Measurements from ENCODE around the gene TGM2. TPM values are rescaled to one million over a fixed set of nuclear protein-coding genes. Genes with fewer than 3 reads are reported as not detected.
"Not testable (repeated sequence)": the region's sequence is repeated elsewhere in the genome, so short reads cannot be mapped to it uniquely, and the experiment has no call there.

The TGM2 gene
- total and polyA plus RNA-seq, 10 donors, result 9.3 to 167 (median 69.8) TPM

- H3K27me3 ChIP-seq (replicated peaks in 1 of 7), result no peaks in the 10 kb centered on the region
- intact Hi-C loops (cut with DNase I; ENCODE audit: low total_unique reads), result no loop called here
- 76 to 100% (median 89%) methylated on average over 3 of the region's 3 CpGs for WGBS, 5 donors
- TF ChIP-seq POLR2A (IDR thresholded peaks at IDR 0.05) (no peak), POLR2AphosphoS5 (IDR thresholded peaks at IDR 0.05) (peak in 2 of 3 donors; percentile 35 to 77)
- peak overlapping the region in 7 of 8 donors; percentile 9 to 69 (median 65) for H3K27ac ChIP-seq
- no peak overlapping the region for H3K4me3 ChIP-seq
- H3K36me3 ChIP-seq, result no peaks in the 10 kb centered on the region
- H3K9me3 ChIP-seq, result no peaks in the 10 kb centered on the region
- peaks cover 0 to 33% (median 9%) of the 10 kb centered on the region in 6 donors for H3K4me1 ChIP-seq
- DNase-seq, result no peak
These were observed 56.0 kb downstream of the TGM2 start for GRCh38 chr20:38108986-38109541.

- Histone ChIP-seq H3K27ac (peak overlapping the region in 7 of 8 donors; percentile 9 to 69 (median 65)), H3K4me1 (peaks cover 0 to 28% (median 7%) of the 10 kb centered on the region in 6 donors), H3K4me3 (no peak overlapping the region), H3K9me3 (no peaks in the 10 kb centered on the region), H3K36me3 (no peaks in the 10 kb centered on the region), H3K27me3 (replicated peaks in 1 of 7) (no peaks in the 10 kb centered on the region)
- intact Hi-C loops (cut with DNase I; ENCODE audit: low total_unique reads), result no loop called here
- WGBS, 5 donors, result 75 to 87% (median 78%) methylated on average over 4 of the region's 4 CpGs
- DNase-seq, result no peak
- TF ChIP-seq POLR2A (IDR thresholded peaks at IDR 0.05) (no peak), CTCF (IDR thresholded peaks at IDR 0.05 in 8 of 11, conservative IDR thresholded peaks at IDR 0.05 in 3 of 11) (no peak), POLR2AphosphoS5 (IDR thresholded peaks at IDR 0.05) (no peak)
These were observed 56.6 kb downstream of the TGM2 start for GRCh38 chr20:38108438-38108985.

- intact Hi-C loops (cut with DNase I; ENCODE audit: low total_unique reads); H3K4me3 ChIP-seq; H3K27me3 ChIP-seq (replicated peaks in 1 of 7); H3K9me3 ChIP-seq; DNase-seq; H3K36me3 ChIP-seq: not testable (repeated sequence)
- Histone ChIP-seq H3K27ac (peak overlapping the region in 7 of 8 donors; percentile 8 to 69 (median 65)), H3K4me1 (peaks cover 0 to 24% (median 7%) of the 10 kb centered on the region in 6 donors)
- 82 to 90% (median 86%) methylated on average over 7 of the region's 7 CpGs for WGBS, 5 donors
These were observed 57.2 kb downstream of the TGM2 start for GRCh38 chr20:38107916-38108315.

- H3K27ac ChIP-seq; H3K36me3 ChIP-seq; intact Hi-C loops (cut with DNase I; ENCODE audit: low total_unique reads); H3K4me3 ChIP-seq; H3K9me3 ChIP-seq; DNase-seq; H3K27me3 ChIP-seq (replicated peaks in 1 of 7): not testable (repeated sequence)
- H3K4me1 ChIP-seq, result peaks cover 0 to 24% (median 5%) of the 10 kb centered on the region in 6 donors
- 85 to 100% (median 88%) methylated on average over 1 of the region's 1 CpG for WGBS, 5 donors
These were observed 57.7 kb downstream of the TGM2 start for GRCh38 chr20:38107386-38107785.

- TF ChIP-seq POLR2AphosphoS5 (IDR thresholded peaks at IDR 0.05) (no peak), POLR2A (IDR thresholded peaks at IDR 0.05) (no peak), CTCF (IDR thresholded peaks at IDR 0.05 in 8 of 11, conservative IDR thresholded peaks at IDR 0.05 in 3 of 11) (no peak)
- H3K27ac ChIP-seq, result no peak overlapping the region
- H3K9me3 ChIP-seq, result no peaks in the 10 kb centered on the region
- H3K4me3 ChIP-seq, result no peak overlapping the region
- no peaks in the 10 kb centered on the region for H3K27me3 ChIP-seq (replicated peaks in 1 of 7)
- intact Hi-C loops (cut with DNase I; ENCODE audit: low total_unique reads), result no loop called here
- 81 to 95% (median 91%) methylated on average over 5 of the region's 5 CpGs for WGBS, 5 donors
- no peaks in the 10 kb centered on the region for H3K36me3 ChIP-seq
- peaks cover 0 to 20% (median 5%) of the 10 kb centered on the region in 6 donors for H3K4me1 ChIP-seq
- DNase-seq, result no peak
These were observed 58.6 kb downstream of the TGM2 start for GRCh38 chr20:38106461-38106860.

All from spleen (tissue), 11 donors.